HG03135 (cell line): ENCODE measurements around the gene NFATC3.
A peak's percentile ranks its signal among the peaks of the same experiment; 100 is the strongest.

Source experiments
- ATAC-seq: cut with Tn5 transposase; IDR thresholded peaks from one replicate; pipeline ENCODE4 v1.9.1; 2021; ENCODE audit warnings: mild to moderate bottlenecking, moderate library complexity; ENCODE audit not compliant: unreplicated experiment

NFATC3 gene

GRCh38 chr16:68244903-68245853 is 160.0 kb downstream of the NFATC3 start, which contains the start of gene PLA2G15:
TSS of gene PLA2G15 (plus strand) at chr16:68245373. CDS start at chr16:68245427, 54 bp downstream.
- ATAC-seq = peak; percentile 76

DNA sequence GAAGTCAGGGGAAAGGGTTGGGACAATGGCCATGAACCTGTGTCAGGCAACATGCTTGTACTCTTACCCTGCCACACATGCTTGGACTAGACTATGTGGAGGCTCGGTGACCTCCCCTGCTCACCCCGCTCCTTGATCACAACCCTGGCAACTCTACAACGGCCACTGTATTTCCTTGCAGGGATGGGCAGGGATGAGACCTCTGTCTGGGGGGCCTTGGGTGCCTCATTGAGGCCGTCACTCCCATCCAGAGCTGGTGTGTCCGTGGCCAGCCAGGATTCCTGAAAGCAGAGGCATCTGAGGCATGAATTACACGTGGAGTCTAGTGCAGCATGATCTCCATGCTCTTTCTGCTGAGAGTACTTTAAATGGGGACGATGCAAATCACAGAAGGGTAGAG is 161.0 kb downstream of the NFATC3 start:
- no peak for ATAC-seq

DNA sequence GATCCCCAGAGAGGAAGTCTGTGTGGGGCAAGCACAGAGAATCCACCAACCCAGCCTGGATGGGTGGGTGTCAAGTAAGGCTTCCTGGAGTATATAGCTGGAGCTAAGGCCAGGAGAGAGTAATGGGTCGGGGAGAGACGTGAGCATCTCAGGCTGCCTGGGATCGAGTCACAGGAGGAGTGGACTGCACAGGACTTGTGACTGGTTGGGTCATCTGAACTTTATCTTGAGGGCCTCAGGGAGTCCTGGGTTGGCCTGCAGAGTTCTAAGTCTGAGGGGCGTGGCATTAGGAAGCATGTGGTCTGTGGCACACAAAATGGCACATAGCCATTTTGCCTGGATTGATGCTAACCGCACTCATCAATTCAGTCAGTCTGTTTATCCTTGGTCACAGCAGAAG is 161.5 kb downstream of the NFATC3 start:
- ATAC-seq = no peak

DNA sequence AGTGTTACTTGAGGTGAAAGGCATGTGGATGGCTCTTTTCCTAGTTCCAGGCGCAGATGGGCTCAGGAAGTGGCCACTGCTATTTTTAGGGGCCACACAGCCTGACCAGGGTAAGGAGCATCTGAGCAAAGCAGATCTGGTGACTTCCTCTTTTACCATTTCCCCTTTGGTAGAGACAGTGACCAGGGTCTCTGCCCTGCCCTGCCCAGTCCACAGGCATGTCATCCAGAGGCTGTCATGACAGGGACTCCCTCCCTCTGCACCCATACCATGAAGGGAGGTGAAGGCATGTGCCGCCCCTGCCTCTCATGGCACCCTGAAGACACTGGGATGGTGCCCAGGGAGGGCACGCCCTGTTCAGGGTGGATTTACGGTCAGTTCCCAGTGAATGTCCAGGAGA is 162.2 kb downstream of the NFATC3 start:
- ATAC-seq = no peak

- ATAC-seq = no peak
Measured at GRCh38 chr16:68247932-68248331, 162.8 kb downstream of the NFATC3 start.

DNA sequence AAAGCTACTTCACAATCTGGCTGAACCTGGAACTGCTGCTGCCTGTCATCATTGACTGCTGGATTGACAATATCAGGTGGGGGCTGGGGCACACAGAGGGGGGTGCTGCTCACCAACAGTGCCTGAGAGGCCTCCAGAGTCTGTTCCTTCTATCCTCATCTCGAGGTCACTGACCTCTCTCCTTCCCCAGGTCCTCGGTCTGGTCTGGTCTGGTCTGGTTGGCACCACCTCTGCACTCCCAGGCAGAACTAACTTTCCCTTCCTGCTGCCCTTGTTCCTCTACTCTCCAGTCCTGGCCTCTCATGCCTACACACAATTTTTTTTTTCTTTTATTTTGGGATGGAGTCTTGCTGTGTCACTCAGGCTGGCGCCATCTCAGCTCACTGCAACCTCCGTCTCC is 164.2 kb downstream of the NFATC3 start:
- ATAC-seq = no peak

- ATAC-seq = no peak
Measured at GRCh38 chr16:68250951-68251350, 165.8 kb downstream of the NFATC3 start.

DNA sequence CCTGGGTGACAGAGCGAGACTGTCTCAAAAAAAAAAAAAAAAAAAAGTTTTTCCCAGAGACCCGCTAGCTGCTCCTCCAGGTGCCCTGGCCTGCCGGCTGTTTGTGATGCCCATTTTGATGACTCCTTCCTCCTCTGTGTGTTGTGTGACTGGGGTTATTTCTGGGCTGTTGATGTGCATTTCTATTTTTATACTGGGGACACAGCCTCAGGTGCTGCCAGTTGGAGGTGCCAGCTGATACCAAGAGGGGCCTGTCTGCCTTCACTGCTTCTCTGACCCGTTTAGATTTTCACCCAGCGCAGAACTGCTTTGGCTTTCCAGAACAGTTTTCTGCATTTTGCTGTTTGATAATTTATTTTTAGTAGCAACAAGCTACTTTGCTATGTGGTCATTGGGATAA is 166.7 kb downstream of the NFATC3 start:
- ATAC-seq = no peak

DNA sequence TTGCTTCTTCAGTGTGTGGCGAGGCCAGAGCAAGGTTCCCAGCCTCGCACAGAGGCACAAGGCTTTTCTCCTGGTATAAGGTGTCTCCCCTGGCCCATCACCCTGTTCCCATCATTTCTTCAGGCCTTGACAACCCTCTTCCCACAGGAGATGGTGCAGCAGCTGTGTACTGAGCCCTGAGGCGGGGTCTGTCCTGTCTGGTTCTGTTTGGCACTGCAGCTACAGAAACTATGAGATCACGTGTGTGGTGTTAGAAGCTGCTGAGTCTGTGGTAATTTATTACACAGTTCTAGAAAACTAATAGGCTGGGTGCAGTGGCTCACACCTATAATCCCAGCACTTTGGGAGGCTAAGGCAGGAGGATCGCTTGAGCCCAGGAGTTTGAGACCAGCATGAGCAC is 167.2 kb downstream of the NFATC3 start:
- no peak for ATAC-seq

GRCh38 chr16:68253721-68254120 is 168.6 kb downstream of the NFATC3 start:
- ATAC-seq = no peak

- no peak for ATAC-seq
Measured at GRCh38 chr16:68255712-68256111, 170.5 kb downstream of the NFATC3 start.

GRCh38 chr16:68257251-68257905 is 172.2 kb downstream of the NFATC3 start:
- ATAC-seq = no peak

GRCh38 chr16:68257906-68258800 is 173.0 kb downstream of the NFATC3 start:
- ATAC-seq = no peak

- ATAC-seq = no peak
Measured at GRCh38 chr16:68259007-68259825, 174.0 kb downstream of the NFATC3 start.

GRCh38 chr16:68263559-68264127 is 178.5 kb downstream of the NFATC3 start:
- no peak for ATAC-seq

- ATAC-seq = peak; percentile 56
Measured at GRCh38 chr16:68264128-68265077, 179.2 kb downstream of the NFATC3 start, which contains the start of gene SLC7A6. TSS of gene SLC7A6 (plus strand) at chr16:68264526. CDS start at chr16:68274727, 10,201 bp downstream.

DNA sequence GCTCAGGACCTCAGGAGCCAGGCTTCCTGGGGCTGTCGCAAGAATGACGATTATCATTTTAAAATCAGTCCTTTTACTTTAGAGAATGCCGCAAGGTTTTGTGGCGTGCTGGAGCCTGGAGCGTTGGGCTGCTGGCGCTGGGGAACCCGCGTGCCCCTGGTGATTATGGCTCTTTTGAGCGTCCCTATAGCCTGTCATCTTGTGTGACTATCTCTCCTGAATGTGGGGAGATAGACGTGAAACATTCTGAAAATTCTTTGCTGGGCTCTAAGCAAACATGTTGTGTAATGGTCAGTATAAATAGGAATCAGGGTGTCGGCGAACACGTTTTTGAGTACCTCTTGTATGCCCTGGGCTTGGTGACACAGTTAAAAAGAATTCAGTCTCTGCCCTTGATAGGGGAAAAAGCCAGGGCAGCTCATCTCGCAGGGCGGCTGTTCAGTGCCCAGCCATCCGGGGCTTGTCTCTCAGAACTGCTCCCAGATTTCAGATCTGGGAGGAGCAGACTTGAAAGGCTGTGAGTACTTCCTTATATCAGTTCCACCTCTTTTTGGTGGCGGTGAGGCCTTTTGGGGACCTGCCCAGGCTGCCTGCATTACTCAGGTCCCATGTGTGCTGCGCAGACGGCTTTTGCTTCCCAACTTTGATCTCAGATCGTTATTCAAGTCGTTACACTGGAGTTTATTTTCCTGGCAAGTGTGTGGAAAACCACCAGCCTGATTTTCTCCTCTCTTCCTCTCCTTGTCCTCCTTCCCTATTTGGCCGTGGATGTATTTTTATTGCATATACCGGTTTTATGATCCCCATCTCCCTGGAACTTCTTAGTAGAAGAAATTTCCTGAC is 180.1 kb downstream of the NFATC3 start:
- ATAC-seq = peak; percentile 8
